PFSK-1 (cell line): Measurements from ENCODE around the gene KLF13.

Experiments used
- FOXP2 ChIP-seq: optimal IDR thresholded peaks from 2 replicates; pipeline ENCODE3; 2011; ENCODE audit warnings: borderline replicate concordance, control low read depth, inconsistent platforms; ENCODE audit not compliant: insufficient read depth; ENCODE audit errors: extremely low read length, extremely low read depth
- POLR2AphosphoS5 ChIP-seq: IDR thresholded peaks from 2 replicates; pipeline ENCODE4 v1.6.1; 2012; ENCODE audit warnings: low read depth, mild to moderate bottlenecking, control low read depth, low read length, moderate library complexity
- SIN3A ChIP-seq: IDR thresholded peaks from 2 replicates; pipeline ENCODE4 v1.6.1; 2012; ENCODE audit warnings: mild to moderate bottlenecking, low read length, moderate library complexity, borderline replicate concordance; ENCODE audit not compliant: insufficient read depth
- TAF1 ChIP-seq: IDR thresholded peaks from 2 replicates; pipeline ENCODE4 v1.6.1; 2012; ENCODE audit warnings: low read length, control low read depth, borderline replicate concordance; ENCODE audit not compliant: insufficient read depth
- TF ChIP-seq, protein P1 (sequence below), 2 experiments: IDR thresholded peaks; 2 replicates each; pipeline versions ENCODE4 v1.6.1 to v1.8.0; 2011 to 2012; ENCODE audit warnings: low read depth in 2 of 2, low read length in 2 of 2, control low read depth in 1 of 2, inconsistent platforms in 1 of 2, mild to moderate bottlenecking in 1 of 2, moderate library complexity in 1 of 2; ENCODE audit not compliant: insufficient read depth in 1 of 2

Gene KLF13

GRCh38 chr15:31345606-31346366 is 19.2 kb downstream of the KLF13 start:
- TF ChIP-seq TAF1, result no peak
- TF ChIP-seq, protein P1, sequence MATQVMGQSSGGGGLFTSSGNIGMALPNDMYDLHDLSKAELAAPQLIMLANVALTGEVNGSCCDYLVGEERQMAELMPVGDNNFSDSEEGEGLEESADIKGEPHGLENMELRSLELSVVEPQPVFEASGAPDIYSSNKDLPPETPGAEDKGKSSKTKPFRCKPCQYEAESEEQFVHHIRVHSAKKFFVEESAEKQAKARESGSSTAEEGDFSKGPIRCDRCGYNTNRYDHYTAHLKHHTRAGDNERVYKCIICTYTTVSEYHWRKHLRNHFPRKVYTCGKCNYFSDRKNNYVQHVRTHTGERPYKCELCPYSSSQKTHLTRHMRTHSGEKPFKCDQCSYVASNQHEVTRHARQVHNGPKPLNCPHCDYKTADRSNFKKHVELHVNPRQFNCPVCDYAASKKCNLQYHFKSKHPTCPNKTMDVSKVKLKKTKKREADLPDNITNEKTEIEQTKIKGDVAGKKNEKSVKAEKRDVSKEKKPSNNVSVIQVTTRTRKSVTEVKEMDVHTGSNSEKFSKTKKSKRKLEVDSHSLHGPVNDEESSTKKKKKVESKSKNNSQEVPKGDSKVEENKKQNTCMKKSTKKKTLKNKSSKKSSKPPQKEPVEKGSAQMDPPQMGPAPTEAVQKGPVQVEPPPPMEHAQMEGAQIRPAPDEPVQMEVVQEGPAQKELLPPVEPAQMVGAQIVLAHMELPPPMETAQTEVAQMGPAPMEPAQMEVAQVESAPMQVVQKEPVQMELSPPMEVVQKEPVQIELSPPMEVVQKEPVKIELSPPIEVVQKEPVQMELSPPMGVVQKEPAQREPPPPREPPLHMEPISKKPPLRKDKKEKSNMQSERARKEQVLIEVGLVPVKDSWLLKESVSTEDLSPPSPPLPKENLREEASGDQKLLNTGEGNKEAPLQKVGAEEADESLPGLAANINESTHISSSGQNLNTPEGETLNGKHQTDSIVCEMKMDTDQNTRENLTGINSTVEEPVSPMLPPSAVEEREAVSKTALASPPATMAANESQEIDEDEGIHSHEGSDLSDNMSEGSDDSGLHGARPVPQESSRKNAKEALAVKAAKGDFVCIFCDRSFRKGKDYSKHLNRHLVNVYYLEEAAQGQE (IDR thresholded peaks at IDR 0.05; ENCODE audit: insufficient read depth in 1 of 2, low read depth in 2 of 2, low read length in 2 of 2), result no peak
- TF ChIP-seq POLR2AphosphoS5, result no peak
- TF ChIP-seq SIN3A, result no peak
- no peak for TF ChIP-seq FOXP2

GRCh38 chr15:31346367-31347066 is 19.9 kb downstream of the KLF13 start:
- no peak for TF ChIP-seq SIN3A
- TF ChIP-seq FOXP2, result no peak
- no peak for TF ChIP-seq TAF1
- TF ChIP-seq POLR2AphosphoS5, result no peak
- TF ChIP-seq, protein P1 (IDR thresholded peaks at IDR 0.05; ENCODE audit: insufficient read depth in 1 of 2, low read depth in 2 of 2, low read length in 2 of 2), result no peak

DNA sequence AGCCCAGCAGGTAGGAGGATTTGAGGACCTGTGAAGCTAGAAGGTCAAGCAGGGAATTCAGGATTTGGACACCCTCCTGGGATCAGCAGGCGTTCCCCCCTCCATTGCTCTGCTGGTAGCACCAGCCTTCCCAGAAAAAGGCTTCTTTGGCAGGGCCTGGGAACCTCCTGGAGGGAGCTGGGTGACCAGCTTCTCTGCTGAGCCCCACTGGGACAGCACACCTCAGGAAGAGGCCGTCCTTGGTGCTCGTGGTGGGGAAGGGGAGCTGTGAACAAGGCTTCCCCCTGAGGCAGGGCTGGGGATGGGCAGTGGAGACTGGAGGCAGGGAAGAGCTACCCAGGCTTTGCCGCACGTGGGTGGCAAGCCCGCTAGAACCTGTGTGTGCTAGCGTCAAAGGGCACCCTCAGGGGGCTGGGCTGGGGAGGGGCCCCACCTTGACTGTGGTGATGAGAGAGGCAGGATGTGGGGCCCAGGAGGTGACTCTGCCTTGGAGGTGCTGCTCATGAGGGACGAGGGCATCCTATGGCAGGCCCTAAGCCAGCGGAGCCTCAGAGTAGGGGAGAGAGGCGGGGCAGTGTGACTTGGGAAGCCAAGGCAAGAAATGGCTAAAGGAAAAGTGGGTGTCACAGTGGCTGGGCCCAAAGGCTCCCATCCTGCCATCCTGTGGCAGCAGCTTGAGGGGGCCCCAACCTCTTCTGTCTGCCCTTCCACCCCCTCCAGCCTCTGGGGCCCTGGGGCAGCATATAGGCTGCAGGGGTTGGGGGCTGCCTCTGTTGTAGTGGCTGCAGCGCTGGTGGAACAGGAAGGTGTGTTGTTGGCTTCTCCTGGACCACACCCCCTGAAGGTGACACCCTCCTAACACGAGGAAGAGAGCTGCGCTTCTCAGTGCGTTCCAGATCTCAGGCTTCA is 20.7 kb downstream of the KLF13 start:
- TF ChIP-seq POLR2AphosphoS5 (no peak), FOXP2 (no peak), TAF1 (no peak), SIN3A (no peak)
- TF ChIP-seq, protein P1 (IDR thresholded peaks at IDR 0.05; ENCODE audit: insufficient read depth in 1 of 2, low read depth in 2 of 2, low read length in 2 of 2), result no peak

DNA sequence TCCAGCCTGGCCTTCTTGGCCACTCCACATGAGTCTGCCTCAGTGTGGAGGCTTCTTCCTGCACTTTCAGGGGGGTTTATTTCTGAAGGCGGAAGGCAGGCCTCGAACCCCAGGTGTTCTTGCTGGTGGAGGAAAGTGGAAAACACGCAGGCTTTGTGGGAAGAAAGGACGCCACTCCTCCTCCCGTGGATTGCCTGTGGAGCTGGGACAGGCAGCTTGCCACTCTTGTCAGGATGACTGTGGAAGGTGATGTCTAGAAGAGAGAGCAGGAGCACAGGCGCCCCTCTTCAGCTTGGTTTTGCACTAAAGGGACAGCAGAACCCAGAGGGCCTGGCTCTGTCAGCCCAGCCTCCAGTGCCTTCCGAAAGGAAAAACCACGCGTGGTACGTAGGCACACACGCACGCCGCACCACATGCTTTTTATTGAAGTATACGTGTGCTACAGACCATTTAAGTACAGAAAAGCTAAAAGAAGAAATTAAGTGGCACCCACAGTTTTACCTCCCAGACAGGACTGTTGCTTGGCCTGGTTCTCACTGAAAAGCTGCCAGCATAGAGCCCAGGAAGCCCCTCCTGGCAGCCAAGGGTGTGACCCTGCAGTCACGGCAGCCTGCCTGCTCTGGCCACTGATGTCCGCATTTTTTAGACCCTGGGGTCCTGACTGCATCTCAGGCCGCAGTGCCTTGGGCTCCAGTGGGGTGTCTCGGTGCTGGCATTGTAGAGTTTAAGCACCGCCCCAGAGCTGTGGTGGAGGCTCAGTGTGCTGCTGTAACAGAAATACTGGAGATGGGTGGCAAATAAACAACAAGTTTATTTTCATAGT is 21.6 kb downstream of the KLF13 start:
- TF ChIP-seq, protein P1 (IDR thresholded peaks at IDR 0.05; ENCODE audit: insufficient read depth in 1 of 2, low read depth in 2 of 2, low read length in 2 of 2), result no peak
- TF ChIP-seq TAF1 (no peak), SIN3A (no peak), POLR2AphosphoS5 (no peak), FOXP2 (no peak)
